ENCODE data around the gene MAP3K14.
"Not testable (repeated sequence)": the region's sequence is repeated elsewhere in the genome, so short reads cannot be mapped to it uniquely, and the experiment has no call there.

The MAP3K14 gene

GRCh38 chr17:45345554-45346215 lies 28.9 kb upstream of the MAP3K14 start:
- no peaks in the 10 kb centered on the region for H4K20me1 ChIP-seq (ENCODE audit: low read depth, low read length)
- H3K9ac ChIP-seq (ENCODE audit: low read length), result no peak overlapping the region
- no peak overlapping the region for H3K4me3 ChIP-seq (ENCODE audit: insufficient read depth, low read length, poor library complexity, severe bottlenecking)
- no peaks in the 10 kb centered on the region for H3K9me3 ChIP-seq (ENCODE audit: insufficient read depth, low read length)
- no peaks in the 10 kb centered on the region for H3F3A ChIP-seq (ENCODE audit: insufficient read depth)
- H3K79me2 ChIP-seq (ENCODE audit: insufficient read depth, low read length), result no peaks in the 10 kb centered on the region
- no peak overlapping the region for H3K27ac ChIP-seq (ENCODE audit: low read depth, low read length)
- H3K9me2 ChIP-seq (replicated peaks; ENCODE audit: insufficient read depth, low read length), result no peaks in the 10 kb centered on the region
- no peak overlapping the region for H3K4me2 ChIP-seq (ENCODE audit: low read depth, low read length, poor library complexity, severe bottlenecking)
- no peak for TF ChIP-seq EZH2phosphoT487 (conservative IDR thresholded peaks at IDR 0.05; ENCODE audit: low read length)
- TF ChIP-seq CTCF (IDR thresholded peaks at IDR 0.05; ENCODE audit: insufficient read depth, low read length, poor library complexity, severe bottlenecking), result no peak
- no peaks in the 10 kb centered on the region for H3K36me3 ChIP-seq (ENCODE audit: low read length)
- H2AFZ ChIP-seq (ENCODE audit: low read depth, low read length, severe bottlenecking), result no peak overlapping the region
- no peaks in the 10 kb centered on the region for H3K27me3 ChIP-seq (ENCODE audit: low read length)

- no peaks in the 10 kb centered on the region for H3K79me2 ChIP-seq (ENCODE audit: insufficient read depth, low read length)
- TF ChIP-seq CTCF (IDR thresholded peaks at IDR 0.05; ENCODE audit: insufficient read depth, low read length, poor library complexity, severe bottlenecking) (no peak), EZH2phosphoT487 (conservative IDR thresholded peaks at IDR 0.05; ENCODE audit: low read length) (no peak)
- H3K9ac ChIP-seq (ENCODE audit: low read length), result no peak overlapping the region
- no peak overlapping the region for H2AFZ ChIP-seq (ENCODE audit: low read depth, low read length, severe bottlenecking)
- H3K9me2 ChIP-seq (replicated peaks; ENCODE audit: insufficient read depth, low read length), result no peaks in the 10 kb centered on the region
- no peak overlapping the region for H3K27ac ChIP-seq (ENCODE audit: low read depth, low read length)
- H3K4me3 ChIP-seq (ENCODE audit: insufficient read depth, low read length, poor library complexity, severe bottlenecking), result no peak overlapping the region
- H3K36me3 ChIP-seq (ENCODE audit: low read length), result no peaks in the 10 kb centered on the region
- no peaks in the 10 kb centered on the region for H4K20me1 ChIP-seq (ENCODE audit: low read depth, low read length)
- H3K27me3 ChIP-seq (ENCODE audit: low read length), result no peaks in the 10 kb centered on the region
- no peak overlapping the region for H3K4me2 ChIP-seq (ENCODE audit: low read depth, low read length, poor library complexity, severe bottlenecking)
- no peaks in the 10 kb centered on the region for H3F3A ChIP-seq (ENCODE audit: insufficient read depth)
- H3K9me3 ChIP-seq (ENCODE audit: insufficient read depth, low read length), result no peaks in the 10 kb centered on the region
Observed at GRCh38 chr17:45345246-45345553, 28.4 kb upstream of the MAP3K14 start.

GRCh38 chr17:45343967-45344664 lies 27.3 kb upstream of the MAP3K14 start:
- not testable (repeated sequence) for H3F3A ChIP-seq (ENCODE audit: insufficient read depth); H3K27me3 ChIP-seq (ENCODE audit: low read length)

GRCh38 chr17:45342871-45343526 lies 26.2 kb upstream of the MAP3K14 start:
- Histone ChIP-seq H4K20me1 (ENCODE audit: low read depth, low read length) (no peaks in the 10 kb centered on the region), H3K36me3 (ENCODE audit: low read length) (no peaks in the 10 kb centered on the region), H3K9me2 (replicated peaks; ENCODE audit: insufficient read depth, low read length) (no peaks in the 10 kb centered on the region), H3K4me2 (ENCODE audit: low read depth, low read length, poor library complexity, severe bottlenecking) (no peak overlapping the region), H3K9ac (ENCODE audit: low read length) (no peak overlapping the region), H3K79me2 (ENCODE audit: insufficient read depth, low read length) (no peaks in the 10 kb centered on the region), H3K9me3 (ENCODE audit: insufficient read depth, low read length) (no peaks in the 10 kb centered on the region), H3K27me3 (ENCODE audit: low read length) (no peaks in the 10 kb centered on the region), H3K27ac (ENCODE audit: low read depth, low read length) (no peak overlapping the region), H3F3A (ENCODE audit: insufficient read depth) (no peaks in the 10 kb centered on the region), H2AFZ (ENCODE audit: low read depth, low read length, severe bottlenecking) (no peak overlapping the region), H3K4me3 (ENCODE audit: insufficient read depth, low read length, poor library complexity, severe bottlenecking) (no peak overlapping the region)
- TF ChIP-seq CTCF (IDR thresholded peaks at IDR 0.05; ENCODE audit: insufficient read depth, low read length, poor library complexity, severe bottlenecking) (no peak), EZH2phosphoT487 (conservative IDR thresholded peaks at IDR 0.05; ENCODE audit: low read length) (no peak)

More at GRCh38 chr17:45343967-45344664, 27.3 kb upstream of the MAP3K14 start:
- H3K79me2 ChIP-seq (ENCODE audit: insufficient read depth, low read length); H3K9ac ChIP-seq (ENCODE audit: low read length); H3K4me2 ChIP-seq (ENCODE audit: low read depth, low read length, poor library complexity, severe bottlenecking); H2AFZ ChIP-seq (ENCODE audit: low read depth, low read length, severe bottlenecking); H3K36me3 ChIP-seq (ENCODE audit: low read length); H3K27ac ChIP-seq (ENCODE audit: low read depth, low read length); H3K4me3 ChIP-seq (ENCODE audit: insufficient read depth, low read length, poor library complexity, severe bottlenecking); H3K9me3 ChIP-seq (ENCODE audit: insufficient read depth, low read length); H4K20me1 ChIP-seq (ENCODE audit: low read depth, low read length); H3K9me2 ChIP-seq (replicated peaks; ENCODE audit: insufficient read depth, low read length): not testable (repeated sequence)
